Measurements from ENCODE around the gene FRS3.

The FRS3 gene

GRCh38 chr6:41724228-41724580 lies 55.5 kb downstream of the FRS3 start:
- H3K4me1 ChIP-seq (ENCODE audit: control insufficient read depth, insufficient read depth, low read length), result no peaks in the 10 kb centered on the region; the same call in 1 of the 2 replicates
- CTCF ChIA-PET, result interaction anchor here (0.6 to 1.8 kb wide), 4 partner anchors 10 to 40 kb away, joined by 3 to 4 read pairs (median 4); no protein-coding TSS in a partner anchor

GRCh38 chr6:41723530-41724227 lies 56.0 kb downstream of the FRS3 start:
- no peaks in the 10 kb centered on the region; the same call in 1 of the 2 replicates for H3K4me1 ChIP-seq (ENCODE audit: control insufficient read depth, insufficient read depth, low read length)
- ChIA-PET CTCF (interaction anchor here (0.6 to 1.8 kb wide), 4 partner anchors 11 to 40 kb away, joined by 3 to 4 read pairs (median 4); no protein-coding TSS in a partner anchor), POLR2A (interaction anchor here (0.9 to 1.0 kb wide), 2 partner anchors 7 to 11 kb away, joined by 3 read pairs; no protein-coding TSS in a partner anchor)
- H3K36me3 ChIP-seq (ENCODE audit: control insufficient read depth in 2 of 2, insufficient read depth in 1 of 2, low read length in 2 of 2), result no peaks in the 10 kb centered on the region
- no peak overlapping the region for H3K4me3 ChIP-seq (ENCODE audit: low read depth, low read length)
- TF ChIP-seq ZNF600 (tag by site-specific recombination; IDR thresholded peaks at IDR 0.05), result peak; percentile 73
- peak; percentile 61 for TF ChIP-seq ZIC2 (tag by site-specific recombination; IDR thresholded peaks at IDR 0.05)
- no peak for TF ChIP-seq ZFP41 (tag by site-specific recombination; IDR thresholded peaks at IDR 0.05; ENCODE audit: borderline replicate concordance)
- peak; percentile 42; the same call in 1 of the 2 replicates for TF ChIP-seq EGR2 (tag by site-specific recombination; IDR thresholded peaks at IDR 0.05; ENCODE audit: low read depth)
- H3K27ac ChIP-seq (ENCODE audit: extremely low read depth, low read depth, low read length), result no peak overlapping the region
- no peaks in the 10 kb centered on the region for H3K9me3 ChIP-seq (ENCODE audit: control insufficient read depth, insufficient read depth, low read depth, low read length)

More at GRCh38 chr6:41724228-41724580, 55.5 kb downstream of the FRS3 start:
- Histone ChIP-seq H3K36me3 (ENCODE audit: control insufficient read depth in 2 of 2, insufficient read depth in 1 of 2, low read length in 2 of 2) (no peaks in the 10 kb centered on the region), H3K4me3 (ENCODE audit: low read depth, low read length) (no peak overlapping the region), H3K27ac (ENCODE audit: extremely low read depth, low read depth, low read length) (no peak overlapping the region), H3K9me3 (ENCODE audit: control insufficient read depth, insufficient read depth, low read depth, low read length) (no peaks in the 10 kb centered on the region)
- TF ChIP-seq ZSCAN18 (tag by site-specific recombination; IDR thresholded peaks at IDR 0.05) (no peak), ZNF449 (tag by site-specific recombination; IDR thresholded peaks at IDR 0.05) (no peak), ZNF37A (tag by site-specific recombination; IDR thresholded peaks at IDR 0.05) (no peak), KLF10 (tag by site-specific recombination; IDR thresholded peaks at IDR 0.05) (no peak), ZNF623 (tag by site-specific recombination; IDR thresholded peaks at IDR 0.05) (no peak), ZNF488 (tag by site-specific recombination; IDR thresholded peaks at IDR 0.05) (no peak), ZNF24 (tag by site-specific recombination; IDR thresholded peaks at IDR 0.05) (no peak)
- POLR2A ChIA-PET, result interaction anchor here (0.9 to 1.0 kb wide), 2 partner anchors 8 to 11 kb away, joined by 3 read pairs; no protein-coding TSS in a partner anchor

GRCh38 chr6:41722969-41723529 lies 56.7 kb downstream of the FRS3 start:
- Histone ChIP-seq H3K4me1 (ENCODE audit: control insufficient read depth, insufficient read depth, low read length) (no peaks in the 10 kb centered on the region; the same call in 1 of the 2 replicates), H3K27ac (ENCODE audit: extremely low read depth, low read depth, low read length) (no peak overlapping the region), H3K9me3 (ENCODE audit: control insufficient read depth, insufficient read depth, low read depth, low read length) (no peaks in the 10 kb centered on the region), H3K4me3 (ENCODE audit: low read depth, low read length) (no peak overlapping the region), H3K36me3 (ENCODE audit: control insufficient read depth in 2 of 2, insufficient read depth in 1 of 2, low read length in 2 of 2) (no peaks in the 10 kb centered on the region)
- 0 out of 2 replicates have a peak, but pooled peaks have one; percentile 18 for TF ChIP-seq ZNF175 (tag by site-specific recombination; IDR thresholded peaks at IDR 0.05)
- no peak for TF ChIP-seq ZNF747 (tag by site-specific recombination; IDR thresholded peaks at IDR 0.05)
- 0 out of 2 replicates have a peak, but pooled peaks have one; percentile 21 for TF ChIP-seq ZNF704 (tag by site-specific recombination; IDR thresholded peaks at IDR 0.05)
- TF ChIP-seq ZNF18 (tag by site-specific recombination; IDR thresholded peaks at IDR 0.05), result 0 out of 2 replicates have a peak, but pooled peaks have one; percentile 50
- ChIA-PET CTCF (interaction anchor here (0.6 to 1.5 kb wide), 3 partner anchors 15 to 291 kb away, joined by 3 to 5 read pairs (median 5); no protein-coding TSS in a partner anchor), POLR2A (no interaction called here)
